Measurements from ENCODE around the gene TRIM7. TPM values are rescaled to one million over a fixed set of nuclear protein-coding genes. Genes with fewer than 3 reads are reported as not detected.

TRIM7 gene
- total and polyA plus RNA-seq, 9 of the 15 experiments (the other 6 are each of a cell fraction or from before 2014, with no cell fraction given), result 2.6 to 14.9 (median 8.9) TPM

DNA sequence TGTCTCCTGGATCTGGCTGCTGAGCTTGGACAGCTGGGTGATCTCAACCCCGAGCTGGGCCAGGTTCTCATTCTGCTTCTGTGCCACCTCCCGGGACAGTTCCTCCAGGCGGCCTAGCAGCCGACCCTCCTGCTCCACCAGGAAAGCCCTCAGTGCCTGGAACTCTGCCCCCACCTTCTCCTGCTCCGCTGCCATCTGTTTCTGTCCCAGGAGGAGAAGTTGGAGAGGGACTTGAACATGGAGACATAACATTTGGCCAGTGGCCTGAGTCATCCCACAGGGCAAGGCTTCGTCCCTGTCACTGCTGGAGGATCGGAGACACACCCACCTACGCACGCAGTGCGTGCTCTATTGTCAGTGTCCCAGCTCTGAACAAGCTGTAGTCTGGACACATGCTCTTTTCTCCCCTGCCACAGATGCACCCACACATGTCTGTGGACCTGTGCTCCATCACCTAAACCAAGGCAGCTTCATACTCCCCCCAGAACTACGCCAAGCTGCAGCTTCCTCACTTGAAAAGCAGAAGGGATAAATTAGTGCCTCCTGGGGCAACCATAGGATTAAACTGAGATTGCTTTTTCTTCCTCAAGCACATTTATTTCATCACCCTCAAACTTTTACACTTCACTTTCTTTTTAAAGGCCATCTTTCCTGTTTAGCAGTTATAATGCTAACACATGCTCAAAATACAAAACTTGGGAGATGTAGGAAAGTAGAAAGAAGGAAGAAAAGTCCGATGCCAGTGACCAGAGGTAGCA is 4.9 kb downstream of the TRIM7 start (continued):
- TF ChIP-seq EGR1 (conservative IDR thresholded peaks at IDR 0.05) (peak; percentile 54), JUN (IDR thresholded peaks at IDR 0.05; ENCODE audit: borderline replicate concordance, low read depth, low read length) (0 out of 2 replicates have a peak, but pooled peaks have one; percentile 11), JUN (CRISPR knock-in tag; IDR thresholded peaks at IDR 0.05; ENCODE audit: borderline replicate concordance) (no peak), TBL1XR1 (IDR thresholded peaks at IDR 0.05; ENCODE audit: low read length in 2 of 2) (no peak), SAP30 (IDR thresholded peaks at IDR 0.05; ENCODE audit: borderline replicate concordance, insufficient read depth, low read depth, low read length, poor library complexity, severe bottlenecking) (peak; percentile 39), CTBP1 (IDR thresholded peaks at IDR 0.05; ENCODE audit: borderline replicate concordance) (peak; percentile 56; the same call in 1 of the 2 replicates), ZNF134 (CRISPR knock-in tag; conservative IDR thresholded peaks at IDR 0.05) (no peak), TRIM28 (IDR thresholded peaks at IDR 0.05) (no peak), SIN3A (IDR thresholded peaks at IDR 0.05; ENCODE audit: borderline replicate concordance in 2 of 2, control insufficient read depth in 1 of 2, low read depth in 2 of 2, low read length in 2 of 2) (peak in 1 of 2 experiments; percentile 56; a peak in 1 of 4 replicates), SMC3 (conservative IDR thresholded peaks at IDR 0.05; ENCODE audit: insufficient read depth, low read depth, low read length) (no peak), DDX20 (tag; IDR thresholded peaks at IDR 0.05; ENCODE audit: low read depth) (no peak), ZKSCAN8 (CRISPR knock-in tag; IDR thresholded peaks at IDR 0.05) (no peak), SP2 (IDR thresholded peaks at IDR 0.05; ENCODE audit: extremely low read depth, low read depth, low read length, poor library complexity, severe bottlenecking) (no peak), KAT2B (IDR thresholded peaks at IDR 0.05; ENCODE audit: low read depth, low read length) (no peak), CREM (IDR thresholded peaks at IDR 0.05; ENCODE audit: low read depth) (peak; percentile 18; the same call in 1 of the 2 replicates), NRF1 (conservative IDR thresholded peaks at IDR 0.05 in 1 of 2, IDR thresholded peaks at IDR 0.05 in 1 of 2) (peak; percentile 51 to 66), MECOM (CRISPR knock-in tag; IDR thresholded peaks at IDR 0.05) (peak; percentile 15; the same call in 1 of the 2 replicates), CCNT2 (IDR thresholded peaks at IDR 0.05; ENCODE audit: borderline replicate concordance, extremely low read depth, insufficient read length, low read depth, low read length) (no peak), TAL1 (IDR thresholded peaks at IDR 0.05) (no peak)
- TF ChIP-seq, protein P1, sequence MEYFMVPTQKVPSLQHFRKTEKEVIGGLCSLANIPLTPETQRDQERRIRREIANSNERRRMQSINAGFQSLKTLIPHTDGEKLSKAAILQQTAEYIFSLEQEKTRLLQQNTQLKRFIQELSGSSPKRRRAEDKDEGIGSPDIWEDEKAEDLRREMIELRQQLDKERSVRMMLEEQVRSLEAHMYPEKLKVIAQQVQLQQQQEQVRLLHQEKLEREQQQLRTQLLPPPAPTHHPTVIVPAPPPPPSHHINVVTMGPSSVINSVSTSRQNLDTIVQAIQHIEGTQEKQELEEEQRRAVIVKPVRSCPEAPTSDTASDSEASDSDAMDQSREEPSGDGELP (CRISPR knock-in tag; IDR thresholded peaks at IDR 0.05; ENCODE audit: borderline replicate concordance), result peak; percentile 9; the same call in 1 of the 2 replicates
- TF ChIP-seq, protein P2, sequence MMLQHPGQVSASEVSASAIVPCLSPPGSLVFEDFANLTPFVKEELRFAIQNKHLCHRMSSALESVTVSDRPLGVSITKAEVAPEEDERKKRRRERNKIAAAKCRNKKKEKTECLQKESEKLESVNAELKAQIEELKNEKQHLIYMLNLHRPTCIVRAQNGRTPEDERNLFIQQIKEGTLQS (IDR thresholded peaks at IDR 0.05), result peak; percentile 56
- TF ChIP-seq, protein P2 (CRISPR knock-in tag; conservative IDR thresholded peaks at IDR 0.05), result no peak
- TF ChIP-seq, protein P3, sequence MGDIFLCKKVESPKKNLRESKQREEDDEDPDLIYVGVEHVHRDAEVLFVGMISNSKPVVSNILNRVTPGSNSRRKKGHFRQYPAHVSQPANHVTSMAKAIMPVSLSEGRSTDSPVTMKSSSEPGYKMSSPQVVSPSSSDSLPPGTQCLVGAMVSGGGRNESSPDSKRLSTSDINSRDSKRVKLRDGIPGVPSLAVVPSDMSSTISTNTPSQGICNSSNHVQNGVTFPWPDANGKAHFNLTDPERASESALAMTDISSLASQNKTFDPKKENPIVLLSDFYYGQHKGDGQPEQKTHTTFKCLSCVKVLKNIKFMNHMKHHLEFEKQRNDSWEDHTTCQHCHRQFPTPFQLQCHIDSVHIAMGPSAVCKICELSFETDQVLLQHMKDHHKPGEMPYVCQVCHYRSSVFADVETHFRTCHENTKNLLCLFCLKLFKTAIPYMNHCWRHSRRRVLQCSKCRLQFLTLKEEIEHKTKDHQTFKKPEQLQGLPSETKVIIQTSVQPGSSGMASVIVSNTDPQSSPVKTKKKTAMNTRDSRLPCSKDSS (IDR thresholded peaks at IDR 0.05; ENCODE audit: low read depth, partially characterized antibody), result no peak
- TF ChIP-seq, protein P4, sequence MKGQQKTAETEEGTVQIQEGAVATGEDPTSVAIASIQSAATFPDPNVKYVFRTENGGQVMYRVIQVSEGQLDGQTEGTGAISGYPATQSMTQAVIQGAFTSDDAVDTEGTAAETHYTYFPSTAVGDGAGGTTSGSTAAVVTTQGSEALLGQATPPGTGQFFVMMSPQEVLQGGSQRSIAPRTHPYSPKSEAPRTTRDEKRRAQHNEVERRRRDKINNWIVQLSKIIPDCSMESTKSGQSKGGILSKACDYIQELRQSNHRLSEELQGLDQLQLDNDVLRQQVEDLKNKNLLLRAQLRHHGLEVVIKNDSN (CRISPR knock-in tag; IDR thresholded peaks at IDR 0.05), result no peak
